A549 (cell line): ENCODE measurements around the gene PLAC8. TPM values are rescaled to one million over a fixed set of nuclear protein-coding genes. Genes with fewer than 3 reads are reported as not detected.

ENCODE experiments used
- ATAC-seq, 2 experiments: fragments of 200-7000 bp in 1 of 2; fragments of >200 bp in 1 of 2; cut with Nextera tagmentation in 1 of 2; cut with Tn5 transposase in 1 of 2; 3 replicates each; pipeline versions ENCODE4 v1.8.0 to v1.9.1; 2018 to 2020; ENCODE audit warnings: mild to moderate bottlenecking in 1 of 2, moderate library complexity in 1 of 2
- CTCF ChIA-PET: fragments of 300-600 bp; sonication (Branson Sonifier 250); formaldehyde crosslinking; extraction: SDS; loops from one replicate; lab custom pipeline; 2021; ENCODE audit warnings: antibody characterized with exemption, inconsistent platforms; lab: Yijun Ruan, JAX
- POLR2A ChIA-PET: fragments of 350-600 bp; formaldehyde crosslinking; extraction: SDS; loops from one replicate; lab custom pipeline; 2021; ENCODE audit warnings: antibody characterized with exemption, inconsistent platforms; lab: Yijun Ruan, JAX
- DNase-seq, 2 experiments: peaks; one replicate each; pipeline versions ENCODE4 v3.0.0 to v3.0.0-alpha.2; 2011 to 2016; ENCODE audit warnings: low read depth in 1 of 2, low spot score in 1 of 2
- FAIRE-seq: peaks from 2 replicates; lab custom pipeline; 2011; peaks lifted over from hg19 to GRCh38; lab: Jason Lieb, UNC
- H3K27ac ChIP-seq, 2 experiments: fragments of >200 bp; sonication (Bioruptor Twin); formaldehyde crosslinking; 3 replicates each; pipeline ENCODE4 v1.5.1; 2016 to 2017
- H3K4me1 ChIP-seq: fragments of >200 bp; sonication (Bioruptor Twin); formaldehyde crosslinking; 3 replicates; pipeline ENCODE4 v1.6.1; 2016
- H3K4me2 ChIP-seq: fragments of >200 bp; sonication (Bioruptor Twin); formaldehyde crosslinking; 3 replicates; pipeline ENCODE4 v1.6.1; 2016
- H3K4me3 ChIP-seq: fragments of >200 bp; sonication (Bioruptor Twin); formaldehyde crosslinking; 3 replicates; pipeline ENCODE4 v1.5.1; 2016
- H3K9me3 ChIP-seq: fragments of >200 bp; sonication (Bioruptor Twin); formaldehyde crosslinking; 3 replicates; pipeline ENCODE4 v1.6.1; 2016
- CEBPB ChIP-seq, 2 experiments: fragments of >200 bp in 1 of 2; sonication (Bioruptor Twin) in 1 of 2; formaldehyde crosslinking in 1 of 2; IDR thresholded peaks; 2 replicates each; pipeline ENCODE4 v1.6.1; 2012 to 2016
- CHD2 ChIP-seq: fragments of 150-350 bp; IDR thresholded peaks from 2 replicates; pipeline ENCODE4 v1.6.1; 2014; ENCODE audit warnings: low read length; ENCODE audit not compliant: partially characterized antibody
- CHD4 ChIP-seq: fragments of 200-600 bp; sonication (generic); IDR thresholded peaks from 2 replicates; pipeline ENCODE4 v1.6.1; 2016; ENCODE audit warnings: antibody characterized with exemption, mild to moderate bottlenecking, borderline replicate concordance
- EHMT2 ChIP-seq: fragments of 200-600 bp; sonication (generic); IDR thresholded peaks from 2 replicates; pipeline ENCODE4 v1.6.1; 2016; ENCODE audit warnings: antibody characterized with exemption, low read depth, mild to moderate bottlenecking, moderate library complexity
- ESRRA ChIP-seq: fragments of 150-350 bp; IDR thresholded peaks from 2 replicates; pipeline ENCODE4 v1.6.1; 2014; ENCODE audit warnings: mild to moderate bottlenecking, low read length, borderline replicate concordance
- FOXS1 ChIP-seq: fragments of 250-450 bp; sonication (Bioruptor Pico); IDR thresholded peaks from 2 replicates; pipeline ENCODE4 v1.5.0; 2020; ENCODE audit warnings: mild to moderate bottlenecking, moderate library complexity
- HEYL ChIP-seq: fragments of 250-450 bp; sonication (Bioruptor Pico); IDR thresholded peaks from 2 replicates; pipeline ENCODE4 v1.8.0; 2021; ENCODE audit warnings: mild to moderate bottlenecking, moderate library complexity
- KDM5A ChIP-seq: fragments of 200-600 bp; sonication (generic); IDR thresholded peaks from 2 replicates; pipeline ENCODE4 v1.6.1; 2016; ENCODE audit warnings: antibody characterized with exemption, mild to moderate bottlenecking
- MAFK ChIP-seq: fragments of 450-650 bp; IDR thresholded peaks from 2 replicates; pipeline ENCODE4 v1.6.1; 2014; ENCODE audit not compliant: partially characterized antibody
- NR3C1 ChIP-seq: fragments of >200 bp; sonication (Bioruptor Twin); formaldehyde crosslinking; IDR thresholded peaks from 3 replicates; pipeline ENCODE4 v1.6.1; 2017
- PHF8 ChIP-seq: fragments of 200-600 bp; sonication (generic); IDR thresholded peaks from 2 replicates; pipeline ENCODE4 v1.6.1; 2016; ENCODE audit warnings: low read depth, mild to moderate bottlenecking, antibody characterized with exemption, moderate library complexity, borderline replicate concordance
- RAD21 ChIP-seq, 2 experiments: fragments of >200 bp in 1 of 2; sonication (Bioruptor Twin) in 1 of 2; formaldehyde crosslinking in 1 of 2; IDR thresholded peaks in 1 of 2; conservative IDR thresholded peaks in 1 of 2; 2 replicates in 1 of 2; 3 replicates in 1 of 2; pipeline ENCODE4 v1.6.1; 2012 to 2018; ENCODE audit warnings: inconsistent platforms in 1 of 2
- RNF2 ChIP-seq: fragments of 200-600 bp; sonication (generic); IDR thresholded peaks from 2 replicates; pipeline ENCODE4 v1.6.1; 2016; ENCODE audit warnings: low read depth, mild to moderate bottlenecking, antibody characterized with exemption, moderate library complexity, borderline replicate concordance
- TP53 ChIP-seq: fragments of 250-450 bp; sonication (Bioruptor Pico); IDR thresholded peaks from 2 replicates; pipeline ENCODE4 v1.5.0; 2021; ENCODE audit warnings: mild to moderate bottlenecking, moderate library complexity
- ZC3H11A ChIP-seq: fragments of 450-650 bp; IDR thresholded peaks from 2 replicates; pipeline ENCODE4 v1.6.1; 2014; ENCODE audit warnings: antibody characterized with exemption, mild to moderate bottlenecking
- WGBS: methylation state at CpG from one replicate; pipeline ENCODE4 v1.1.6; 2017; ENCODE audit errors: missing lambda C conversion rate; 5-methylcytosine and 5-hydroxymethylcytosine counted together
- polyA plus RNA-seq, 4 experiments: library from polyadenylated mRNA; depleted of rRNA in 3 of 4; stranded (reverse); fragments of >200 nt; fragmentation: RNase III in 1 of 4; extraction: RNeasy Plus Mini Kit Qiagen cat#74134 plus additional on column Dnase treatment in 1 of 4; gene quantifications; 2 replicates in 3 of 4; 3 replicates in 1 of 4; pipeline ENCODE4 v1.2.3, GENCODE V29; 2011 to 2017
- TF ChIP-seq, protein P1 (sequence below): fragments of 450-650 bp; IDR thresholded peaks from 2 replicates; pipeline ENCODE4 v1.6.1; 2014; ENCODE audit warnings: antibody characterized with exemption
- TF ChIP-seq, protein P2 (sequence below): fragments of 250-450 bp; sonication (Bioruptor Pico); IDR thresholded peaks from 2 replicates; pipeline ENCODE4 v1.5.0; 2021; ENCODE audit warnings: mild to moderate bottlenecking, moderate library complexity, borderline replicate concordance
- TF ChIP-seq, protein P3 (sequence below): fragments of 150-350 bp; IDR thresholded peaks from 2 replicates; pipeline ENCODE4 v1.6.1; 2014; ENCODE audit warnings: low read depth, mild to moderate bottlenecking, low read length
- TF ChIP-seq, protein P4 (sequence below): IDR thresholded peaks from 2 replicates; pipeline ENCODE4 v1.6.1; 2012
- TF ChIP-seq, protein P5 (sequence below): IDR thresholded peaks from 2 replicates; pipeline ENCODE4 v1.6.1; 2012; ENCODE audit warnings: low read depth, borderline replicate concordance

The PLAC8 gene
- polyA plus RNA-seq, 2 of the 4 experiments (the other 2 are of a cell fraction) = 1.6 to 8.0 TPM

DNA sequence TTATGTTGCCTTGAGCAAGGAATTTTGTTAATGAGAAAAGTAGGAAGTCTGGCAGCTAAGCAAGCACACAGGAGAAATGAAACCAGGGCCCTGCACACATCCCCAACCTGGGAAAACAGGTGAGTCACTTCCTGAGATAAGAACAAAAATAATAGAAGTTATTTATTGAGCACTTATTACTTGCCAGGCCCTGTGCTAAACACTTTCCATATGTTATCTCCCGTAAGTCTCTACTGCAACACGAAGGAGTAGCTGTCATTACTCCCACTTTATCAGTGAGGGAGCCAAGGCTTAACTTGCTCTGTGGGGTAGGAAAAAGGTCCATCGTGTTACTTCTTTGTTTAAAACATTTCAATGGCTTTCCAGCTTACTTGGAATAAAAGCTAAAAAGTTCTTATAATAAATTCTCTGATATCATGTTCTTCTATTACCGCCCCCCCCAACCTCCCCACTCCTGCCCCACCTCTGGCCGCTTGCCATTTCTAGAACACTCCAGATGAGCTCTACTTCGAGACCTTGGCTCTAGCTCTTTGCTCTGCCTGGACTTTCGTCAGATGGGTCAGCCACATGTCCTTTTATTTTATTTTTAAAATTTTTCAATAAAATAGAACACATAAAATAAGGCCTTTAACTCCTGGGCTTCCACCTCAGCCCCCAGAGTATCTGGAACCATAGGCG, 36.3 kb upstream of the PLAC8 start:
- no peak overlapping the region for H3K4me3 ChIP-seq
- ChIA-PET POLR2A (no interaction called here), CTCF (no interaction called here)
- no peak for ATAC-seq
- no peak for FAIRE-seq
- 68% methylated on average over 8 of the region's 8 CpGs for WGBS
- no peaks in the 10 kb centered on the region for H3K4me1 ChIP-seq
- H3K9me3 ChIP-seq = no peaks in the 10 kb centered on the region
- H3K4me2 ChIP-seq = no peak overlapping the region
- H3K27ac ChIP-seq = no peak overlapping the region
- no peak for DNase-seq
- no peak for TF ChIP-seq MAFK
- no peak for TF ChIP-seq FOXS1 (CRISPR knock-in tag)
- TF ChIP-seq CHD4 = no peak
- TF ChIP-seq, protein P1, sequence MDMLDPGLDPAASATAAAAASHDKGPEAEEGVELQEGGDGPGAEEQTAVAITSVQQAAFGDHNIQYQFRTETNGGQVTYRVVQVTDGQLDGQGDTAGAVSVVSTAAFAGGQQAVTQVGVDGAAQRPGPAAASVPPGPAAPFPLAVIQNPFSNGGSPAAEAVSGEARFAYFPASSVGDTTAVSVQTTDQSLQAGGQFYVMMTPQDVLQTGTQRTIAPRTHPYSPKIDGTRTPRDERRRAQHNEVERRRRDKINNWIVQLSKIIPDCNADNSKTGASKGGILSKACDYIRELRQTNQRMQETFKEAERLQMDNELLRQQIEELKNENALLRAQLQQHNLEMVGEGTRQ = no peak
- TF ChIP-seq RAD21 (conservative IDR thresholded peaks at IDR 0.05 in 1 of 2, IDR thresholded peaks at IDR 0.05 in 1 of 2) = no peak
- TF ChIP-seq KDM5A = no peak
- TF ChIP-seq EHMT2 = no peak
- TF ChIP-seq, protein P2, sequence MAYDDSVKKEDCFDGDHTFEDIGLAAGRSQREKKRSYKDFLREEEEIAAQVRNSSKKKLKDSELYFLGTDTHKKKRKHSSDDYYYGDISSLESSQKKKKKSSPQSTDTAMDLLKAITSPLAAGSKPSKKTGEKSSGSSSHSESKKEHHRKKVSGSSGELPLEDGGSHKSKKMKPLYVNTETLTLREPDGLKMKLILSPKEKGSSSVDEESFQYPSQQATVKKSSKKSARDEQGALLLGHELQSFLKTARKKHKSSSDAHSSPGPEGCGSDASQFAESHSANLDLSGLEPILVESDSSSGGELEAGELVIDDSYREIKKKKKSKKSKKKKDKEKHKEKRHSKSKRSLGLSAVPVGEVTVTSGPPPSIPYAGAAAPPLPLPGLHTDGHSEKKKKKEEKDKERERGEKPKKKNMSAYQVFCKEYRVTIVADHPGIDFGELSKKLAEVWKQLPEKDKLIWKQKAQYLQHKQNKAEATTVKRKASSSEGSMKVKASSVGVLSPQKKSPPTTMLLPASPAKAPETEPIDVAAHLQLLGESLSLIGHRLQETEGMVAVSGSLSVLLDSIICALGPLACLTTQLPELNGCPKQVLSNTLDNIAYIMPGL (CRISPR knock-in tag) = no peak
- TF ChIP-seq ZC3H11A = no peak
- no peak for TF ChIP-seq RNF2
- TF ChIP-seq, protein P3, sequence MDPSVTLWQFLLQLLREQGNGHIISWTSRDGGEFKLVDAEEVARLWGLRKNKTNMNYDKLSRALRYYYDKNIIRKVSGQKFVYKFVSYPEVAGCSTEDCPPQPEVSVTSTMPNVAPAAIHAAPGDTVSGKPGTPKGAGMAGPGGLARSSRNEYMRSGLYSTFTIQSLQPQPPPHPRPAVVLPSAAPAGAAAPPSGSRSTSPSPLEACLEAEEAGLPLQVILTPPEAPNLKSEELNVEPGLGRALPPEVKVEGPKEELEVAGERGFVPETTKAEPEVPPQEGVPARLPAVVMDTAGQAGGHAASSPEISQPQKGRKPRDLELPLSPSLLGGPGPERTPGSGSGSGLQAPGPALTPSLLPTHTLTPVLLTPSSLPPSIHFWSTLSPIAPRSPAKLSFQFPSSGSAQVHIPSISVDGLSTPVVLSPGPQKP = no peak
- TF ChIP-seq, protein P4, sequence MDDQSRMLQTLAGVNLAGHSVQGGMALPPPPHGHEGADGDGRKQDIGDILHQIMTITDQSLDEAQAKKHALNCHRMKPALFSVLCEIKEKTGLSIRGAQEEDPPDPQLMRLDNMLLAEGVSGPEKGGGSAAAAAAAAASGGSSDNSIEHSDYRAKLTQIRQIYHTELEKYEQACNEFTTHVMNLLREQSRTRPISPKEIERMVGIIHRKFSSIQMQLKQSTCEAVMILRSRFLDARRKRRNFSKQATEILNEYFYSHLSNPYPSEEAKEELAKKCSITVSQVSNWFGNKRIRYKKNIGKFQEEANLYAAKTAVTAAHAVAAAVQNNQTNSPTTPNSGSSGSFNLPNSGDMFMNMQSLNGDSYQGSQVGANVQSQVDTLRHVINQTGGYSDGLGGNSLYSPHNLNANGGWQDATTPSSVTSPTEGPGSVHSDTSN = no peak
- TF ChIP-seq NR3C1 = no peak
- TF ChIP-seq ESRRA = no peak
- TF ChIP-seq CEBPB (IDR thresholded peaks at IDR 0.05) = no peak
- no peak for TF ChIP-seq TP53
- no peak for TF ChIP-seq CHD2
- no peak for TF ChIP-seq PHF8
- TF ChIP-seq, protein P5, sequence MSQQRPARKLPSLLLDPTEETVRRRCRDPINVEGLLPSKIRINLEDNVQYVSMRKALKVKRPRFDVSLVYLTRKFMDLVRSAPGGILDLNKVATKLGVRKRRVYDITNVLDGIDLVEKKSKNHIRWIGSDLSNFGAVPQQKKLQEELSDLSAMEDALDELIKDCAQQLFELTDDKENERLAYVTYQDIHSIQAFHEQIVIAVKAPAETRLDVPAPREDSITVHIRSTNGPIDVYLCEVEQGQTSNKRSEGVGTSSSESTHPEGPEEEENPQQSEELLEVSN = no peak
- TF ChIP-seq HEYL = no peak
